Measurements from ENCODE around the gene AFAP1L2.

GRCh38 chr10:114402871-114403540 is 1.3 kb downstream of the AFAP1L2 start:
- no peak for TF ChIP-seq CTCF (IDR thresholded peaks at IDR 0.05)
- TF ChIP-seq POLR2A (IDR thresholded peaks at IDR 0.05), result no peak
- no peak for TF ChIP-seq POLR2AphosphoS5 (IDR thresholded peaks at IDR 0.05)
- no peak for TF ChIP-seq EP300 (IDR thresholded peaks at IDR 0.05)
